ENCODE measurements around the gene LSG1. TPM values are rescaled to one million over a fixed set of nuclear protein-coding genes. Genes with fewer than 3 reads are reported as not detected.

LSG1 gene
- total RNA-seq, 1 donor from 2014 or later = 26.1 TPM

DNA sequence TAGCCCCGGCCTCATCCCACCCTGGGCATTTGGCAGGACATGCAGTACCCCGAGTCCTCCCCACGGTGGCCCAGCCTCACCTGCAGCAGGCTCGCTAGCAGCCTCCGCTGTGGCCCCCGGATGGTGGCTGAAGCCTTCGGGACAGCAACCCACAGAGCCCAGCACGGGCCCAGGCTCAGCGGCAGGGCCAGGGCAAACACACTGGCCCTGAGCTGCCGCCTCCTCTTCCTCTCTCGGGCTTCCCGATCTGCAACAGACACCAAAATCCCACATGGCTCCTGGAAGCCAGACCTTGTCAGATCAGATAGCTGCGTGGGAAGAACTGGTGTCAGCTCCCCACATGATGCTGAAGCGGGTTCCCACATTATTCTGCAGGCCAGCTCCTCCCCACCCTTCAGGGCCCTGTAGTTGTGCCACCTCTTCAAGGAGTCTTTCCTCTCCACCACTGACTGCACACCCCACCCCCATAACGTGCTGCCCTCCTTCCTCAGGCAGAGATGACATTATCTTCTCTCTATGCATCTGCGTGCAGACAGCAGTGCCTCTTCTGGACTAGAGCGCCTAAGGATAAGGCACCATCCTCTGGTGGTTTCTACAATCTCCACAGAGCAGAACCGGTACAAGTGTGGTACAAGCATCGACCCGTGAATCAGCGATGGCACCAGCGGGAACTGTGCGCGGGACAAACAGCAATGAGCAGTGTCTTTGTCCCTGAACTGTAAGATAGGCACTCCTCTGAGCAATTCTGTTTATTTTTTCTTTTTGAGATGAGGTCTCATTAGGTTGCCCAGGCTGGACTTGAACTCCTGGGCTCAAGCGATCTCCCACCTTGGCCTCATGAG is 48.3 kb downstream of the LSG1 start:
- TF ChIP-seq, protein P1, sequence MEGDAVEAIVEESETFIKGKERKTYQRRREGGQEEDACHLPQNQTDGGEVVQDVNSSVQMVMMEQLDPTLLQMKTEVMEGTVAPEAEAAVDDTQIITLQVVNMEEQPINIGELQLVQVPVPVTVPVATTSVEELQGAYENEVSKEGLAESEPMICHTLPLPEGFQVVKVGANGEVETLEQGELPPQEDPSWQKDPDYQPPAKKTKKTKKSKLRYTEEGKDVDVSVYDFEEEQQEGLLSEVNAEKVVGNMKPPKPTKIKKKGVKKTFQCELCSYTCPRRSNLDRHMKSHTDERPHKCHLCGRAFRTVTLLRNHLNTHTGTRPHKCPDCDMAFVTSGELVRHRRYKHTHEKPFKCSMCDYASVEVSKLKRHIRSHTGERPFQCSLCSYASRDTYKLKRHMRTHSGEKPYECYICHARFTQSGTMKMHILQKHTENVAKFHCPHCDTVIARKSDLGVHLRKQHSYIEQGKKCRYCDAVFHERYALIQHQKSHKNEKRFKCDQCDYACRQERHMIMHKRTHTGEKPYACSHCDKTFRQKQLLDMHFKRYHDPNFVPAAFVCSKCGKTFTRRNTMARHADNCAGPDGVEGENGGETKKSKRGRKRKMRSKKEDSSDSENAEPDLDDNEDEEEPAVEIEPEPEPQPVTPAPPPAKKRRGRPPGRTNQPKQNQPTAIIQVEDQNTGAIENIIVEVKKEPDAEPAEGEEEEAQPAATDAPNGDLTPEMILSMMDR (IDR thresholded peaks at IDR 0.05; ENCODE audit: insufficient read depth, low read length, poor library complexity, severe bottlenecking) = no peak
- Histone ChIP-seq H3K4me3 (ENCODE audit: low read depth, low read length) (no peak overlapping the region), H3K27me3 (ENCODE audit: control insufficient read depth, insufficient read depth, low read length) (no peaks in the 10 kb centered on the region), H3K36me3 (ENCODE audit: control insufficient read depth, insufficient read depth, low read length) (peaks cover 1% of the 10 kb centered on the region)
- no peak for DNase-seq (ENCODE audit: low read depth)

DNA sequence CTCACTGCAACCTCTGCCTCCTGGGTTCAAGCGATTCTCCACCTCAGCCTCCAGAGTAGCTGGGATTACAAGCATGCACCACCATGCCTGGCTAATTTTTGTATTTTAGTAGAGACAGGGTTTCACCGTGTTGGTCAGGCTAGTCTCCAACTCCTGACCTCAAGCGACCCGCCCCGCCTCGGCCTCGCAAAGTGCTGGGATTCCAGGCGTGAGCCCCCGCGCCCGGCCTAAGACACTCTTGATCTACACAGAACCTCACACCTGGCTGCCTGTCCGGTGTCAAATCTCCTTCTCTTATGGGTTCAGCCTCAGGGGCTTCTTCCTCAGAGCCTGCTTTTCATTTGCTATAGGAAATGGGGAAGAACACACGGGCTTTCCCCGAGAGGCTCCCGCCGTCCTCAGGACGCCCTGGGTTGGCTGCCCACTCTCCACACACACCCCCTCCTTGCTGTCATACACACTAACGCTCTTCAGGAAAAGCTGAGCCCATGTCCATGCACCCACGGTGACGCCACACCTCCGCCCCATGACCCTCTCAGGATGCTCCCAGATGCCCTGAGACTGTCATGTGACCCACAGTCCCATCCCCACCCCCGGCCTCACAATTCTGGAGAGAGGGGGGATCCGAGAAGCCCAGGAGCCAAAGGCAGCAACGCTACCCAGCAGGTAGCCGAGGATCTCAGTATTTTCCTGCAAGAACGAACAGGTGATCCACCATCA is 49.2 kb downstream of the LSG1 start:
- DNase-seq (ENCODE audit: low read depth) = no peak
- H3K4me3 ChIP-seq (ENCODE audit: low read depth, low read length) = no peak overlapping the region
- H3K27me3 ChIP-seq (ENCODE audit: control insufficient read depth, insufficient read depth, low read length) = no peaks in the 10 kb centered on the region
- peaks cover 1% of the 10 kb centered on the region for H3K36me3 ChIP-seq (ENCODE audit: control insufficient read depth, insufficient read depth, low read length)
- TF ChIP-seq, protein P1 (IDR thresholded peaks at IDR 0.05; ENCODE audit: insufficient read depth, low read length, poor library complexity, severe bottlenecking) = no peak

DNA sequence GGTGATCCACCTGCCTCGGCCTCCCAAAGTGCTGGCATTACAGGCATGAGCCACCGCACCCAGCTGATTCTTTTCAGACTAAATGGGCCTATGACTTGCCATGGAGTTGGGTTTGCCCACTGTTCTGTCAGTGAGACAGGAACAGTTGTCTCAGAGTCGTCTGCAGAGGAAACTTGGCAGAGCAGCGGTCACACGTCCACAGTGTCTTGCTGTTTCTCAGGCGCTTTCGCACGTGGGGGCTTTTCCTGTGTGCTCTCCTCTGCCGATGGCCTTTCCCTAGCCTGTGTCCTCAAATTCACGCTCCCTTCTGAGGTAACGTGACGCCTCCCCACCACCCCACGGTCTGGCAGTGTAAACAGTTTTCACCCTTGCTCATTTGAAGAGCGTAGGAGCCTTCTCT is 50.0 kb downstream of the LSG1 start:
- H3K27me3 ChIP-seq (ENCODE audit: control insufficient read depth, insufficient read depth, low read length) = no peaks in the 10 kb centered on the region
- no peak for DNase-seq (ENCODE audit: low read depth)
- H3K36me3 ChIP-seq (ENCODE audit: control insufficient read depth, insufficient read depth, low read length) = peaks cover 1% of the 10 kb centered on the region
- no peak overlapping the region for H3K4me3 ChIP-seq (ENCODE audit: low read depth, low read length)
- TF ChIP-seq, protein P1 (IDR thresholded peaks at IDR 0.05; ENCODE audit: insufficient read depth, low read length, poor library complexity, severe bottlenecking) = no peak

DNA sequence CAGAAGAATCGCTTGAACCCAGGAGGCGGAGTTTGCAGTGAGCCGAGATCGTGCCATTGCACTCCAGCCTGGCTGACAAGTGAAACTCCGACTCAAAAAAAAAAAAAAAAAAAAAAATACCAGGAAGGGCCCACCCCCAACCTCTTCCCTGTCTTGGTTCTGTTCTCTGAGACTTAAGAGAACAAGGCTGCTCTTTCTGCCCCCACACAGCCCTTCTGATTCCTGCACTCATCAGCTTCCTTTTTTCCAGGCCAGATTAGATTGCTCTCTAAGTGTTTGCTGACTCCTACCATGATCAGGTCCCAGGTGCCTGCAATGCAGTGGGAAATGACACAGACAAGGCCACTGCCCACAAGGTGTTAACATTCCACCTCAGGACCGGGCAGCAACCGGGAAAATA is 51.8 kb downstream of the LSG1 start:
- TF ChIP-seq, protein P1 (IDR thresholded peaks at IDR 0.05; ENCODE audit: insufficient read depth, low read length, poor library complexity, severe bottlenecking) = no peak
- Histone ChIP-seq H3K4me3 (ENCODE audit: low read depth, low read length) (no peak overlapping the region), H3K27me3 (ENCODE audit: control insufficient read depth, insufficient read depth, low read length) (no peaks in the 10 kb centered on the region), H3K36me3 (ENCODE audit: control insufficient read depth, insufficient read depth, low read length) (peaks cover 1% of the 10 kb centered on the region)
- no peak for DNase-seq (ENCODE audit: low read depth)

DNA sequence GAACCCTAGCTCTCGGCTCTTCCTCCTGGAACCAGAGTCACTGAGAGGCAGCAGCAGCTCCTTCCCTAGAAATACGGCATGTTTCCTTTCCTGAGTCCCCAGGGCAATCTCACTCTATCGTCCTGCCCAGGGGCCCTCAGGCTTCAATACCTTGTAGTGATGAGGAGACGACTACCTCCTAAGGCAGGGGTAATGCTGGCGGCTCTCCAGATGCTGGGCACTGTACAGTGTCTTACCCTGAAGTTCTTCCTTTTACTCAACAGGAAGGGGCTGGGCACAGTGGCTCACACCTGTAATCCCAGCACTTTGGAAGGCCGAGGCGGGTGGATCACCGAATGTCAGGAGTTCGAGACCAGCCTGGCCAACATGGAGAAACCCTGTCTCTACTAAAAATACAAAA is 52.2 kb downstream of the LSG1 start:
- Histone ChIP-seq H3K27me3 (ENCODE audit: control insufficient read depth, insufficient read depth, low read length) (no peaks in the 10 kb centered on the region), H3K4me3 (ENCODE audit: low read depth, low read length) (no peak overlapping the region), H3K36me3 (ENCODE audit: control insufficient read depth, insufficient read depth, low read length) (peaks cover 1% of the 10 kb centered on the region)
- TF ChIP-seq, protein P1 (IDR thresholded peaks at IDR 0.05; ENCODE audit: insufficient read depth, low read length, poor library complexity, severe bottlenecking) = no peak
- no peak for DNase-seq (ENCODE audit: low read depth)

Data from kidney epithelial cell (primary cell).